Right cardiac atrium (tissue), 5 donors: ENCODE data around the gene TRIM36. TPM values are rescaled to one million over a fixed set of nuclear protein-coding genes. Genes with fewer than 3 reads are reported as not detected.

Source experiments
- ATAC-seq, 2 donors: fragments of 200-7000 bp; cut with Tn5 transposase; one replicate each; pipeline versions ENCODE4 v1.8.0 to v1.9.1; 2020; ENCODE audit warnings: moderate library complexity in 2 of 2, mild to moderate bottlenecking in 1 of 2
- DNase-seq, 3 donors: peaks; one replicate each; pipeline ENCODE4 v3.0.0-alpha.2; 2020
- H3K27ac ChIP-seq: one replicate; pipeline ENCODE4 v1.5.1; 2013; ENCODE audit warnings: mild to moderate bottlenecking, low read length, control low read depth, moderate library complexity
- H3K27me3 ChIP-seq: one replicate; pipeline ENCODE4 v1.6.1; 2013; ENCODE audit not compliant: control insufficient read depth, insufficient read depth
- H3K4me1 ChIP-seq: one replicate; pipeline ENCODE4 v1.6.1; 2013; ENCODE audit warnings: low read length; ENCODE audit not compliant: control insufficient read depth, insufficient read depth
- H3K4me3 ChIP-seq: one replicate; pipeline ENCODE4 v1.5.1; 2013; ENCODE audit warnings: low read length, control low read depth
- H3K9me3 ChIP-seq: one replicate; pipeline ENCODE4 v1.6.1; 2013; ENCODE audit warnings: low read length; ENCODE audit not compliant: control insufficient read depth
- WGBS: extraction: QIAGEN DNeasy Blood & Tissue Kit; methylation state at CpG from one replicate; pipeline ENCODE4 v1.1.7; 2013; 5-methylcytosine and 5-hydroxymethylcytosine counted together
- intact Hi-C, 4 donors: fragments of 100-400 bp; cut with DNase I; formaldehyde crosslinking; loops; one replicate each; pipeline versions ENCODE4 v1.11.0 to v1.14.0; 2022 to 2023
- polyA plus RNA-seq: library from polyadenylated mRNA; stranded (reverse); fragments of 200-250 nt; gene quantifications from one replicate; pipeline ENCODE4 v1.2.3, GENCODE V29; 2013
- total RNA-seq, 4 donors: library from RNA; stranded (reverse); fragmentation: NEBNext Ultra II Directional; extraction: Animal tissue kit (Norgen Biotek cat#: 25700); gene quantifications; one replicate each; pipeline ENCODE4 v1.2.1, GENCODE V29; 2021
- donor health status: healthy with polysubstance abuse.
- donor health status: DM: no; HTN: yes; CAD: no.
- donor health status: DM: no; HTN: no; CAD: no.
- donor health status: DM: no; HTN: yes; CAD: no; lungs with severe emphysema.
- donor health status: DM: yes; HTN: yes; CAD: no.

The TRIM36 gene
- total and polyA plus RNA-seq, 5 donors, result 0.07 to 1.2 (median 0.68) TPM

DNA sequence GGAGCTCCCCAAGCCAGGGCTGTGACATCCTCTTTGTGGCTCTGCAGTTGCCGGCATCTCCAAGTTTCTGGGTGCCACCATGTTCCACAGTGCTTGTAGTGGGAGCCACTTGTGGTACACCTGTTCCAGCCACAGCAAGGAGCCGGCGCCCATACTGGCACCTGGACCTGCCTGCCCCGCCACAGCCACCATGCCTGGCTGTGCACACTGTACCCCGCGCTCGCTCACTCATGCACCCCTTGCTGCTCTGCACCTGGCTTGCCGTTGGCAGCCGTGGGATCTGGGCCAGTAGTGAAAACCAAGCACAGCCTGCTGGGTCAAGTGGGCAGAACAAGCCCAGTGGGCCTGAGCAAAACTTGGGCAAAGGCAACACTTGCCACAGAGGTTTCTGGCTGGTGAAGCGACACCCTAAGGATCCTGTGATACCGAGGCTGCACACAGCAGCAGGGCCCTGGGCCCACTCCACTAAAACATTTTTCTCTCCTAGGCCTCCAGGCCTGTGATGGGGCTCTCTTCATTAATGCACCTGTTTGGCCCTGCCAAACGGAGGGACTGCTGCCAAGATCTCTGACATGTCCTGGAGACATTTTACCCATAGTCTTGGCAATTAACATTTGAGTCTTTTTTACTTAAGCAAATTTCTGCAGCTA lies 2.8 kb downstream of the TRIM36 start:
- peak in 1 of 3 donors; percentile 43 for DNase-seq
- peaks cover 2% of the 10 kb centered on the region for H3K4me1 ChIP-seq
- intact Hi-C loops, result no loop called here
- no peak for ATAC-seq
- H3K4me3 ChIP-seq, result no peak overlapping the region
- H3K27ac ChIP-seq, result no peak overlapping the region
- 98% methylated on average over 12 of the region's 12 CpGs for WGBS
- no peaks in the 10 kb centered on the region for H3K27me3 ChIP-seq
- H3K9me3 ChIP-seq, result no peaks in the 10 kb centered on the region

DNA sequence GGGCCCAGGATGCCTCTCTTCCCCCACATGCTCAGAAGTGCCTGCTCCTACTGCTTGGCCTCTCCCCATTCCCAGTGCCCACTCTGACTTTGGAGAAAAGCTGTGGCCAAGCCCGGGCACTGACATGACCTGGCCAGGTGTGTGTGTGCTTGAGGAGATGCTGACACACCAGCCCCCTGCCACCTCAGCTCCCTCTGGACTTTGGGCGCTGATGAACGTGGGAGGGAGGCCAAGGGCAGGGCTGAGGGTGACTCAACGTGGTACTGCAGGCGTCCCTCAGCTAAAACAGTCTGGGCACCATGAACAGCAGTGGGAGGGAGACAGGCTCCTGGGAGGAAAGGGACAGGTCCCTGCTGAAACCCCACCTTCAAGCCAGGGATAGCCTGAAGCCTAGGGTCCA lies 3.9 kb downstream of the TRIM36 start:
- intact Hi-C loops, result no loop called here
- no peak for DNase-seq
- no peaks in the 10 kb centered on the region for H3K27me3 ChIP-seq

DNA sequence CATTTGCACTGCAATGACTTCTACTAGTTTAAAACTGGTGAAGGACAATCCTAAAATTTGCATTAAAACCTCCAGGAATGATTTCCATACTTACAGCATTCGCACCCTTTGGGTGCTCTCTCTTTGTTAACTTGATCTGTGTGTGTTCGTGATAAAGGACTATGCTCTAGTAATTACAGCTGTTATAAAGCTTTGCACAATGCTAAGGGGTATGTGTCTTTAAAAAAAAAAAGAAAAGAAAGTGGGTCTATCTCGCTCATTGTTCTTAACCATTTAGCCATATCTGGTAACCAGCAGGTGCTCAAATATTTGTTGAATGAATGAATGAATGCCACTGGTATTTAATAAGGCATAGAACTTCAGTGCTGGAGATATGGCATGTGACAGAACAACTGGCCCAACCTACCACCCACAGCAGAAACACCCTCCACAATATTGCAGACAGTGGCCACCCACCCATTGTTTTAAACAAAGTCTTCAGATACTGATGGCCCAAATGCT lies 8.7 kb downstream of the TRIM36 start:
- H3K27me3 ChIP-seq, result peaks cover 2% of the 10 kb centered on the region
- WGBS, result 87% methylated on average over 3 of the region's 3 CpGs

More for the DNA sequence above, 3.9 kb downstream of the TRIM36 start:
- Histone ChIP-seq H3K9me3 (no peaks in the 10 kb centered on the region), H3K4me3 (no peak overlapping the region), H3K4me1 (peaks cover 2% of the 10 kb centered on the region), H3K27ac (no peak overlapping the region)
- ATAC-seq, result no peak
- WGBS, result 93% methylated on average over 5 of the region's 5 CpGs

DNA sequence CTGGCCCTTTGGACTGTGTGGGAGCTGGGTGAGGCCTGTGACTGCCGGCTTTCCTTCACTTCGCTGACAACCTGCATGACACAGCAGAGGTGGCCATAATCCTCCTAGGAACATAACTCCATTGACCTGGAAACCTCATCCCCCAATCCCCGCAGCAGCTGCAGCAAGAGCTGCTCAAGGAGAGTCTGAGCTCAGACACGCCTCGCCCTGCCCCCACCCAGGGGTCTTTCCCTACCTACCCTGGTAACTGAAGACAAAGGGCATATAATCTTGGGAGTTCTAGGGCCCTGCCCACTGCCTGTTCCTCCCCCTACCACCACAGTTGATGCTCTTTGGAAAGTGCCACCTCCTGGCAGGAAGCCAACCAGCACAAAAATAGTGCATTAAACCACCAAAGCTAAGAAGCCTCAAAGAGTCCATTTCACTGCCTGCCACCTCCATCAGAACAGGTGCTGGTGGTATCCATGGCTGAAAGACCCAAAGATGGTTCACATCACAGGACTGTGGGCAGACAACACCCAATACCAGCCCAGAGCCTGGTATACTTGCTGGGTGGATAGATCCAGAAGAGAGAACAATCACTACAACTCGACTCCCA lies 18.4 kb downstream of the TRIM36 start:
- 85% methylated on average over 6 of the region's 6 CpGs for WGBS
- intact Hi-C loops, result no loop called here
- ATAC-seq, result no peak

More for the DNA sequence above, 8.7 kb downstream of the TRIM36 start:
- no peak for DNase-seq
- intact Hi-C loops, result no loop called here
- ATAC-seq, result no peak
- H3K9me3 ChIP-seq, result no peaks in the 10 kb centered on the region
- no peaks in the 10 kb centered on the region for H3K4me1 ChIP-seq
- no peak overlapping the region for H3K27ac ChIP-seq
- no peak overlapping the region for H3K4me3 ChIP-seq

DNA sequence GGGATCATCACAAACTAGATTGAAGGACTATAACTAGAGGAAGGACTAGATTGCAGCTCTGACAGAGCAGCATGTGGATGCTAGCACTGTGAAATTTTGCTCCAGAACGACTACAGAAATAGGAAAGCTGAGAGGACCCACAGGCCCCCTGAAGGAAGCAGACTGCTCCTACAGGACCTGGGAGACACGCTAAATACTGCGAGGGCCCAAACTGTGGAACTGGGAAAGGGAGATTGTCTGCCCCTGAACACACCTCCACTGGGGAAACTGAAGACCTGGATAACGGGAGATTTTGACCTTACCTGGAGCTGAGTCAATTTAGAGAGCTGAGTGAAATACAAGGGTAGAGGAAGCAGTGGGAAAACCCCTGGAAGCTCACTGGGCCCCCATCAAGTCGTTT lies 19.2 kb downstream of the TRIM36 start:
- intact Hi-C loops, result no loop called here
- H3K4me3 ChIP-seq, result no peak overlapping the region
- no peaks in the 10 kb centered on the region for H3K4me1 ChIP-seq
- no peaks in the 10 kb centered on the region for H3K27me3 ChIP-seq
- no peak overlapping the region for H3K27ac ChIP-seq
- no peak for DNase-seq
- WGBS, result 84% methylated on average over 5 of the region's 5 CpGs
- no peaks in the 10 kb centered on the region for H3K9me3 ChIP-seq
- ATAC-seq, result no peak

More for the DNA sequence above, 18.4 kb downstream of the TRIM36 start:
- Histone ChIP-seq H3K4me3 (no peak overlapping the region), H3K27me3 (no peaks in the 10 kb centered on the region), H3K4me1 (no peaks in the 10 kb centered on the region), H3K9me3 (no peaks in the 10 kb centered on the region), H3K27ac (no peak overlapping the region)
- no peak for DNase-seq

DNA sequence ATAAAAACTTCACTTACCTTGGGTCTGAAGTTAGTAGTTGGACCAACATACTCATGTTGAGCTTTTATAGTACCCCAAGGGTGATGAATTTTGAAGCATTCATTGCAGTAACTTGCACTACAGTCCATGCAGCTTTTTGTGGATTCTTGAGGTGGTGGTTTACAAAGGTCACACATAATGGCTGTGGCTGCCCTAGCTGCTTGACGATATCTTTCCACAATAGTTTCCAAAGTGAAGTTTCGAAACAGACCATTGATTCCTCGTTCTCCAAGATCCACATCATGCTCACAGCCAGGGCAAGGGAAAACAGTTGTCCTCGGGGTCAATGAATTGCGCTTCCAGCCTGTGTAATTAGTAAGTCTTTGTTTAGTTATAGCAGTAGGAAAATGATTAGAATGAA lies 22.7 kb downstream of the TRIM36 start:
- DNase-seq (no peak), ATAC-seq (no peak)
- intact Hi-C loops, result no loop called here
- Histone ChIP-seq H3K9me3 (no peaks in the 10 kb centered on the region), H3K27me3 (no peaks in the 10 kb centered on the region), H3K4me3 (no peak overlapping the region), H3K27ac (no peak overlapping the region), H3K4me1 (no peaks in the 10 kb centered on the region)
- 80% methylated on average over 5 of the region's 5 CpGs for WGBS

DNA sequence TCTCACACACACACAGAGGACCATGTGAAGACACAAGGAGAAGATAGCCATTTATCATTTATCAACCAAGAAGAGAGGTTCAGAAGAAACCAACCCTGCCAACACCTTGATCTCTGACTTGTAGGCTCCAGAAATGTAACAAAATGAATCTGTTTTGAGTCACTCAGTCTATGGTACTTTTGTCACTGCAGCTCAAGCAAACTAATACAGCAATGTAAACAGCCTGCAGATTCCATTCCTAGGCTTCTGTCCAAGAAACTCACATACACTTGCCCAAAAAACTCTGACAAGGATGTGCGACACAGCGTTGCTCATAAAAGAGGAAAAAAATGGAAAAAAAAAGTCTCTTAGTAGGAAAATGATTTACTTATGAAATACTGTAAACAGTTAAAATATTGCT lies 33.4 kb downstream of the TRIM36 start:
- ATAC-seq, result no peak
- intact Hi-C loops, result no loop called here
- no peak overlapping the region for H3K4me3 ChIP-seq
- no peaks in the 10 kb centered on the region for H3K27me3 ChIP-seq
- DNase-seq, result no peak
- WGBS, result 65% methylated on average over 2 of the region's 2 CpGs
- no peaks in the 10 kb centered on the region for H3K4me1 ChIP-seq
- no peak overlapping the region for H3K27ac ChIP-seq
- H3K9me3 ChIP-seq, result no peaks in the 10 kb centered on the region

DNA sequence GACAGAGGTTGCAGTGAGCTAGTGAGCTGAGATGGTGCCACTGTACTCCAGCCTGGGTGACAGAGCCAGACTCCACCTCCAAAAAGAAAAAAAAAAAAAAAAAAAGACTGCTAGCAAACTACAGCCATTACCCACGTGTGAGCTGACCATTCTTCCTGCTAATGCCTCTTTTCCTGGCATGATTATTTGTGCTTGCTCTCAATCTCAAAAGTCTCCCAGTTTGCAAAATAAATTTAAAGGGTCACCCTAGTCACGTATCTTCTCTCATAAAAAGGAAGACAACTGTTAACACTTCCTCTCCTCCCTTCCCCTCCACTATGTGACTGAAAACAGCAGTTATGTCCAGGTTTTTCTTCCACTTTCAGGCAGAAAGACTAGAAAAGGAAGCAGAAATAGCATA lies 37.2 kb downstream of the TRIM36 start:
- H3K4me1 ChIP-seq, result no peaks in the 10 kb centered on the region
- no peaks in the 10 kb centered on the region for H3K27me3 ChIP-seq
- WGBS, result 24% methylated on average over 2 of the region's 2 CpGs
- H3K4me3 ChIP-seq, result no peak overlapping the region
- intact Hi-C loops, result no loop called here
- DNase-seq (no peak), ATAC-seq (no peak)
- no peaks in the 10 kb centered on the region for H3K9me3 ChIP-seq
- no peak overlapping the region for H3K27ac ChIP-seq

DNA sequence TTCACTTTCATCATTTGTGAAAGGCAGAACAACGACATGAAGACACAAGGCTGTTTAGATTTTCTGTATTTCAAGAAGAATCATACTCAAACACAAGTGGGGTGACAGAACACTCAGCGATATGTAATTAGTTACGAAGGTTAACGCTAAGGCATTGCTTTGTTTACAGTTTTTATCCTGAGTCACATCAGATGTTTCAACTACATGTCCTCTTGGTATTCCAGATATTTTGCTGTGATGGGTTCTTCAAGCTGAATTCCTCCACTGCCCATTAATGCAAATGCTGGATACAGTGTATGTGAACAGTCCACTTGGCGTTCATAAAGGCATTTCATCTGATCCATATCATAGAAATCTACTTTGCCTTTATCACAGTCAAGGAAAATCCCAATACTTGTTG lies 43.4 kb downstream of the TRIM36 start:
- intact Hi-C loops, result no loop called here
- 72% methylated on average over 5 of the region's 5 CpGs for WGBS
- H3K4me1 ChIP-seq, result no peaks in the 10 kb centered on the region
- H3K27me3 ChIP-seq, result no peaks in the 10 kb centered on the region
- H3K27ac ChIP-seq, result no peak overlapping the region
- DNase-seq (no peak), ATAC-seq (no peak)
- H3K9me3 ChIP-seq, result no peaks in the 10 kb centered on the region
- no peak overlapping the region for H3K4me3 ChIP-seq

DNA sequence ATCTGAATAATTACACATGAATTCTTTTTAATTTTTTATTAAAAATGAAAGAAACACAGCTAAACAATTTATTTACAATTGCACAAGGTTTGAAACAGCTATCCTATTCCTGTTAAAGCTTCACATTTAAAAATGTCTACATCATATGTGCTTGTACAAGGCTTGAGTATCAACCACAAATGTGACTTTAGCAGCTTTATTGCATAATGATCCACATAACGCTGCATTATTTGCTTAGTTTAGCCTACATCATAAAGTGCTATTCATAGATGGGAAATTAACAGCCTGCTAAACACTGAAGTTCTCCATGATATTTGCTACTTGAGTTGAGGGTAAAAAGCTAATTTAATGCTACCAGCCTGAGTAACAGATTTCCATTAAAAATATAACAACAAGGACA lies 45.0 kb downstream of the TRIM36 start:
- no peaks in the 10 kb centered on the region for H3K27me3 ChIP-seq
- intact Hi-C loops, result no loop called here
- no peak overlapping the region for H3K27ac ChIP-seq
- H3K4me3 ChIP-seq, result no peak overlapping the region
- ATAC-seq, result no peak
- no peak for DNase-seq
- no peaks in the 10 kb centered on the region for H3K4me1 ChIP-seq
- WGBS, result 84% methylated on average over 1 of the region's 1 CpG
- no peaks in the 10 kb centered on the region for H3K9me3 ChIP-seq

DNA sequence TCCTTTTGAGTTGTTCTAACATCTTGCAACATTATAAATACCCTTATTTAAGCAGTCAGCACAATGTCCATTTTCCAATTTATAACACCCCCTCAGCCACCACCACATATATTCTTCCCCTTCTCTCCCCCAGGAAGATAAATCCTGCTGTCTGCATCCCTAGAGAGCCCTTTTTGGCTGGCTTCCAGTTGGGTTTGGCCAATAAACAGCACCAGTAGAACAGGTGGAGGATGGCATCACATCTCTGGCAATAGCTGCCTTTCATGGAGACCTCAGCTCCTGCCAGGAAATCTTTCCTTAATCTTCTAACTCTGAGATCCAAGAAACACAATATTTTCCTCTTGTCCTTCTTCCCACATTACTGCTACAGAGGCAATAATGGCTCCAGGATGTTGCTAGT lies 53.7 kb downstream of the TRIM36 start:
- DNase-seq, result no peak
- Histone ChIP-seq H3K27ac (no peak overlapping the region), H3K4me1 (no peaks in the 10 kb centered on the region), H3K9me3 (no peaks in the 10 kb centered on the region), H3K27me3 (no peaks in the 10 kb centered on the region), H3K4me3 (no peak overlapping the region)
- intact Hi-C loops, result no loop called here
- no peak for ATAC-seq
